GM19099 (cell line): ENCODE results near the gene PCSK9.

Source experiments
- POLR2A ChIP-seq: IDR thresholded peaks from 3 replicates; pipeline ENCODE4 v1.6.1; 2011; ENCODE audit warnings: low read depth; ENCODE audit not compliant: insufficient read length; ENCODE audit errors: extremely low read depth

The PCSK9 gene

GRCh38 chr1:55048453-55049270, 9.3 kb downstream of the PCSK9 start:
- no peak for TF ChIP-seq POLR2A

DNA sequence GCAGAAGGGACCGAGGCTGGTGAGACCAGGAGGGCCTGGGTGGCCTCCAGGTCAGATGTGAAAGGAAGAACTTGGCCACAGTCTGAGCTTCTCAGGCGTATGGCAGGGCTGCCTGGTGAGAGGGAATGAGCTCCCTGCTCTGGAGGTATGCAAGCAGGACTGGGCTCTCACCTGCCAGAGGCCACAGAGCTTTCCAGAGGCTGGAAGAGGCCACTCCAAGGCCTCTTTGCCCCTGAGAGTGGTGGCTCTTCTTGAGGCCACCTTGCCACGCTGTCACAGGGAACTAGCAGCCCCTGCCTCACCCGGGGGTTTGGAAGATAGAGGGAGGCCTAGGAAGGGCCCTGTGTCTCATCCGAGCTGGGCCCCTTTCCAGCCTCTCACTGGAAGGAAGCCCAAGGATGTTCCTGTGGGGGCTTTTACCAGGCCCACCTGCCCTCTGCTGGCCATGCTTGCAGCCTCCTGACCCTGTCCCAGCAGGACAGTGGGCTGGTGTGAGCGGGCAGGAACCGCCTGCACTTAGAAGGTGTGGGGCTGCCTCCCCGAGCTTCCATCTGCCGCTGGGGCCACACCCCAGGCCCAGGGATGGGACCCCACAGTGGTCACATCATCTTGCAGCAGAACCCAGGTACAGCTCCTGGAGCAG, 10.0 kb downstream of the PCSK9 start:
- no peak for TF ChIP-seq POLR2A

DNA sequence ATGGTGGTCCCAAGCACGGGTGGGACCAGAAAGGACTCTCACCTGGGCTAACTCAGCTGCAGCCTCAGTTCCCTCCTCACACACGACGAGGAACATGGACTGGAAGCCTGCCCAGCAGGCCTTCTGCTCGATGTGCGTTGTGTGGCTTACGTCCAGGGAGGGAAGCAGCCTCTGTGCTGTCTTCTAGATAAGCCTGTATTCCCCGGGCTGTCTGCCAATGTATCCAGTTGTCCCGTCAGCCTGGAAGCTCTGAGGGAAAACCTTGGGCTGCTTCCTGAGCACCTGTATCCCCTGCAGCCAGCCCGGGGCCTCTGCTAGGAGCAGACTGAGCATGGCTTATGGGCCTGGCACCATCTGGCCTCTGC, 10.5 kb downstream of the PCSK9 start:
- no peak for TF ChIP-seq POLR2A

- no peak for TF ChIP-seq POLR2A
These were observed 10.9 kb downstream of the PCSK9 start for GRCh38 chr1:55050283-55050682.

DNA sequence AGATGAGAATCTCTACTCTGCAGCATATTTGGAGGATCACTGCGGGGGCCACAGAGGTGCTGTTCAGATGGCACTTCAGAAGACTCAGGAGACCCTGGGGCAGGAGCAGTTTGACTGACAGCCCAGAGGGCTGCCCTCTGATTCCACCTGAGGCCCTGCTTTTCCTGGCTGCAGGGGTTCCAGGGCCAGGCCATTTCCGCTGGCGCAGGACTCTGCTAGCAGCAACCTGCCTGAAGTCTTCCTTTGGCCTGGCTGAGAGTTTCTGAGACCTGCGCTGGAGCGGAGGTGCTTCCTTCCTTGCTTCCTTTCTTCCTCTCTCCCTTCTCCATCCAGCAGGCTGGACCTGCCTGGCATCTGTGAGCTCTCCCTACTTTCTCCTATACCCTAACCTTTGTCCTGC, 11.8 kb downstream of the PCSK9 start:
- TF ChIP-seq POLR2A: no peak

DNA sequence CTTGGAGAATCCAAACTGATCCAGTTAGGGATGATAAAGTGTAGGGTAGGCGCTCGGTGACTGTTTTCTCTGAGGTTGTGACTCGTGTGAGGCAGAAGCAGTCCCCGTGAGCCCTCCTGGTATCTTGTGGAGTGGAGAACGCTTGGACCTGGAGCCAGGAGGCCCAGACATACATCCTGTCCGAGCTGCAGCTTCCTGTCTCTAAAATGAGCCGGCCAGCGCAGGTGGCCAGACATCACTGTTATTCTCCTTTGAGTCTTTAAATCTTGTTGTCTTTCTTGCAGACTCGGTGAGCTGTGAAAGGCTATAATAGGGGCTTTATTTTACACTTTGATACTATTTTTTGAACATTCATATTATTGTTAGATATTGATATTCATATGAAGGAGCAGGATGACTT, 12.3 kb downstream of the PCSK9 start:
- no peak for TF ChIP-seq POLR2A

- TF ChIP-seq POLR2A: no peak
These were observed 13.1 kb downstream of the PCSK9 start for GRCh38 chr1:55052221-55053142.

- TF ChIP-seq POLR2A: no peak
These were observed 14.1 kb downstream of the PCSK9 start for GRCh38 chr1:55053265-55053954.

- TF ChIP-seq POLR2A: no peak
These were observed 15.0 kb downstream of the PCSK9 start for GRCh38 chr1:55054396-55054795.

DNA sequence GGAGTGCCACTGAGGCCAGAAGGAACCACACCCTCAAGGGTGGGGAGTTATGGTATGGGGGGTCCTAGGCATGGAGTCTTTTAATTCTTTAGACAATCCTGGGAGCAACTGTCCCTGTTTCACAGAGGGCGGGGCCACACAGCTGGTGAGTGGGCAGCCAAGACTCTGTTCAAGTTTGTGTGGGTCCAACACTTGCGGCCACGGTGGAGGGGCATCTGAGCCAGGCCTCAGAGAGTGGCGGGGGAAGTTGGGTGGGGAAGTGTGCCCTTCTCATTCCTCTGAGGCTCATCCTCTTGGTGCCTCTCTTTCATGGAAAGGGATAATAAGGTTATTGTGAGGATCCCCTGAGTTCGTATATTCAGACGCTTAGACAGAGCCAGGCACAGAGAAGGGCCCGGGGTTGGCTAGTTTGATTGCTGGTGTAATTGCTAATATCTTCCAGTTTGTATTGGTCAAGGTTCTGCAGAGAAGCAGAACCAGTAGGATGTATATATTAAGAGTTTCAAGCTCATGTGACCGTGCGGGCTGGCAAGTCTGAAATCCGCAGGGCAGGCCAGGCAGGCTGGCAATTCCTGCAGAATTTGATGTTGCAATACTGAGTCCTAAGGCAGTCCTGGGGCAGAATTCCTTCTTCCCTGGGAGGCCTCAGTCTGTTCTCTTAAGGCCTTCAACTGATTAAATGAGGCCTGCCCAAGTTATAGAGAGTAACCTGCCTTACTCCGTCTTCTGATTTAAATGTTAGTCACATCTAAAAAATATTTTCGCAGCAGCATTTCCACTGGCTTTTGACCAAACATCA, 15.9 kb downstream of the PCSK9 start:
- no peak for TF ChIP-seq POLR2A

DNA sequence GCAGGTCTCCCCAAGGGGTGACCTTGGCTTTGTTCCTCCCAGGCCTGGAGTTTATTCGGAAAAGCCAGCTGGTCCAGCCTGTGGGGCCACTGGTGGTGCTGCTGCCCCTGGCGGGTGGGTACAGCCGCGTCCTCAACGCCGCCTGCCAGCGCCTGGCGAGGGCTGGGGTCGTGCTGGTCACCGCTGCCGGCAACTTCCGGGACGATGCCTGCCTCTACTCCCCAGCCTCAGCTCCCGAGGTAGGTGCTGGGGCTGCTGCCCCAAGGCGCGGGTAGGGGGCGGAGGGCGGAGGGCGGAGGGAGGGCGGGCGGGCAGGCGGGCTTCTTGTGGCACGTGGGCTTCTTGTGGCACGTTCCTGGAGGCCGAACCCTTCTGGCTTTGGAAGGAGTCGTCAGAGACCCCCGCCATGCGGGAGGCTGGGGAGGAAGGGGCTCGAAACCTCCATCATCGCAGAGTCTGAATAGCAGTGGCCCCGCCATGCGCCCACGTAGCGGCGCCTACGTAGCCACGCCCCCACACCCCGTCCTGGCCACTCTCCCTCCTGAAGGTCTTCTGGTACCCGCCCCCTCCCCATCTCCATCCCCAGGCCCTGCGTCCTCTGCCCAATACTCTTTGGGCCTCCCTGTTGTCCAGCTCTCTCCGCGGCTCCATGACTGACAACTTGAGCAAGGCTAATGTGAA, 16.7 kb downstream of the PCSK9 start:
- no peak for TF ChIP-seq POLR2A

DNA sequence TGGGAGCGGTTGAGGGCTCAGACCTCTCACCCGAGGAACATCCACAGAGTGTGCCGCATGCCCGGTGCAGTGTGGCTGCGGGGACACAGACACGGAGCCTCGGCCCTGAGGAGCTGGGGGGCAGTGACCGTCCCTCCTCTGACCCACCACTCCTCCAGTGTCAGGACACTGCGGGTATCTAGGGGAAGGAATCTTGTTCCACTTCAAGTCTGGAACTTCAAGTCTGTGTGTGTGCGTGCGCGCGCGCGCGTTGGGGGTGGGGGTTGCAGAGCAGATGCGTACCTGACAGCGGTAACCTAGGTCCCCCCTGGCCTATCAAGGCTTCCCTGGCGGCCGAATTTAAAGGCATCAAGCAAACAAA, 17.3 kb downstream of the PCSK9 start:
- no peak for TF ChIP-seq POLR2A

DNA sequence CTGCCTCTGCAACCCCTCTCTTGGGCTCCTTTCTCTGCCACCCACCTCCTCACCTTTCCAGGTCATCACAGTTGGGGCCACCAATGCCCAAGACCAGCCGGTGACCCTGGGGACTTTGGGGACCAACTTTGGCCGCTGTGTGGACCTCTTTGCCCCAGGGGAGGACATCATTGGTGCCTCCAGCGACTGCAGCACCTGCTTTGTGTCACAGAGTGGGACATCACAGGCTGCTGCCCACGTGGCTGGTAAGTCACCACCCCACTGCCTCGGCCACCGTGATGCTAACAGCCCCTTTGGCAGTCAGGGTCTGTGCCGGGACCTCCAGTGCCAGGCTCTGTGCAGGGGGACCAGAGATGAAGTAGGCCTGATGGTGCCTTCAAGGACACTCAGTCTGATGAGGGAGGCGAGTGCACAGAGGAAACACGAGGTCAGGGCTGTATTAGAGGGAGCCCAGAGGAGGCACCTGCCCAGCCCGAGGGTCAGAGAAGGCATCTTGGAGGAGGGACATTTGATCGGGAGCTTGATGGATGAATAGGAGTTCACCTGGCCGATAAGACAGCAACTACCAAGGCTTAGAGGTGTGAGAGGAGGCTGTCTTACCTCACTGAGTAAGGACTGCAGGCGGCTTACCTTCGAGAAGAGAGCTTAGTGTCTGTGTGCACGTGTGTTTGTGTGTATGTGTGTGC, 18.1 kb downstream of the PCSK9 start:
- no peak for TF ChIP-seq POLR2A
